Calu3 (cell line): Measurements from ENCODE around the gene SV2B. TPM values are rescaled to one million over a fixed set of nuclear protein-coding genes. Genes with fewer than 3 reads are reported as not detected.

Experiments used
- BruUV-seq: library from RNA; stranded (reverse); fragments of 400-500 nt; replicated peaks from 2 replicates; lab custom pipeline; 2021; lab: Mats Ljungman, UMichigan
- CTCF ChIA-PET: fragments of 300-600 bp; sonication (Branson Sonifier 250); formaldehyde crosslinking; loops from one replicate; lab custom pipeline; 2022; ENCODE audit warnings: antibody characterized with exemption; lab: Charles Lee
- DNase-seq: peaks from one replicate; pipeline ENCODE4 v3.0.0; 2022
- H3K27ac Mint-ChIP-seq: one replicate; pipeline ENCODE4 v1.8.0; 2022; ENCODE audit warnings: mixed read lengths; ENCODE audit not compliant: unreplicated experiment
- H3K27me3 Mint-ChIP-seq: one replicate; pipeline ENCODE4 v1.8.0; 2022; ENCODE audit warnings: mixed read lengths; ENCODE audit not compliant: unreplicated experiment
- H3K36me3 Mint-ChIP-seq: one replicate; pipeline ENCODE4 v1.8.0; 2022; ENCODE audit warnings: mild to moderate bottlenecking, moderate library complexity, mixed read lengths; ENCODE audit not compliant: insufficient read depth, unreplicated experiment
- H3K4me1 Mint-ChIP-seq: one replicate; pipeline ENCODE4 v1.8.0; 2022; ENCODE audit warnings: mild to moderate bottlenecking, low read depth, mixed read lengths; ENCODE audit not compliant: unreplicated experiment
- H3K4me3 Mint-ChIP-seq: one replicate; pipeline ENCODE4 v1.8.0; 2022; ENCODE audit warnings: mild to moderate bottlenecking, low read depth, moderate library complexity, mixed read lengths; ENCODE audit not compliant: unreplicated experiment
- H3K9me3 Mint-ChIP-seq: one replicate; pipeline ENCODE4 v1.8.0; 2022; ENCODE audit warnings: low read depth, mixed read lengths; ENCODE audit not compliant: unreplicated experiment
- intact Hi-C: fragments of 100-400 bp; cut with micrococcal nuclease; formaldehyde crosslinking; loops from one replicate; pipeline ENCODE4 v1.10.0; 2022; ENCODE audit not compliant: unreplicated experiment
- total RNA-seq: library from RNA; stranded (reverse); gene quantifications from 2 replicates; pipeline ENCODE4 v1.2.3, GENCODE V29; 2022
- TF ChIP-seq, protein P1 (sequence below): fragments of 200-600 bp; IDR thresholded peaks from one replicate; pipeline ENCODE4 v1.8.0; 2022; ENCODE audit warnings: antibody characterized with exemption; ENCODE audit not compliant: unreplicated experiment

The SV2B gene
- total RNA-seq, 1 experiment from 2014 or later: 2.2 TPM

GRCh38 chr15:91259077-91259476 lies 159.0 kb downstream of the SV2B start:
- CTCF ChIA-PET: interaction anchor here (0.9 to 2.3 kb wide), 3 partner anchors 13 to 238 kb away, joined by 3 to 10 read pairs (median 3); no protein-coding TSS in a partner anchor

GRCh38 chr15:91261345-91261744 lies 161.3 kb downstream of the SV2B start:
- Mint-ChIP-seq H3K27me3 (peaks cover 20% of the 10 kb centered on the region), H3K4me1 (no peaks in the 10 kb centered on the region), H3K27ac (no peak overlapping the region), H3K4me3 (no peak overlapping the region), H3K36me3 (no peaks in the 10 kb centered on the region), H3K9me3 (no peaks in the 10 kb centered on the region)
- intact Hi-C loops: no loop called here
- TF ChIP-seq, protein P1, sequence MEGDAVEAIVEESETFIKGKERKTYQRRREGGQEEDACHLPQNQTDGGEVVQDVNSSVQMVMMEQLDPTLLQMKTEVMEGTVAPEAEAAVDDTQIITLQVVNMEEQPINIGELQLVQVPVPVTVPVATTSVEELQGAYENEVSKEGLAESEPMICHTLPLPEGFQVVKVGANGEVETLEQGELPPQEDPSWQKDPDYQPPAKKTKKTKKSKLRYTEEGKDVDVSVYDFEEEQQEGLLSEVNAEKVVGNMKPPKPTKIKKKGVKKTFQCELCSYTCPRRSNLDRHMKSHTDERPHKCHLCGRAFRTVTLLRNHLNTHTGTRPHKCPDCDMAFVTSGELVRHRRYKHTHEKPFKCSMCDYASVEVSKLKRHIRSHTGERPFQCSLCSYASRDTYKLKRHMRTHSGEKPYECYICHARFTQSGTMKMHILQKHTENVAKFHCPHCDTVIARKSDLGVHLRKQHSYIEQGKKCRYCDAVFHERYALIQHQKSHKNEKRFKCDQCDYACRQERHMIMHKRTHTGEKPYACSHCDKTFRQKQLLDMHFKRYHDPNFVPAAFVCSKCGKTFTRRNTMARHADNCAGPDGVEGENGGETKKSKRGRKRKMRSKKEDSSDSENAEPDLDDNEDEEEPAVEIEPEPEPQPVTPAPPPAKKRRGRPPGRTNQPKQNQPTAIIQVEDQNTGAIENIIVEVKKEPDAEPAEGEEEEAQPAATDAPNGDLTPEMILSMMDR: no peak
- CTCF ChIA-PET: interaction anchor here (1.0 kb wide), 1 partner anchor 11 kb away, joined by 8 read pairs; no protein-coding TSS in a partner anchor
- BruUV-seq: no TSS peak
- no peak for DNase-seq

More at GRCh38 chr15:91259077-91259476, 159.0 kb downstream of the SV2B start:
- H3K27me3 Mint-ChIP-seq: peaks cover 37% of the 10 kb centered on the region
- no TSS peak for BruUV-seq
- TF ChIP-seq, protein P1: no peak
- no peak overlapping the region for H3K27ac Mint-ChIP-seq
- H3K36me3 Mint-ChIP-seq: no peaks in the 10 kb centered on the region
- H3K9me3 Mint-ChIP-seq: no peaks in the 10 kb centered on the region
- H3K4me1 Mint-ChIP-seq: no peaks in the 10 kb centered on the region
- DNase-seq: no peak
- intact Hi-C loops: no loop called here
- no peak overlapping the region for H3K4me3 Mint-ChIP-seq

- Mint-ChIP-seq H3K4me1 (no peaks in the 10 kb centered on the region), H3K27ac (no peak overlapping the region), H3K27me3 (peaks cover 27% of the 10 kb centered on the region), H3K4me3 (no peak overlapping the region), H3K9me3 (no peaks in the 10 kb centered on the region), H3K36me3 (no peaks in the 10 kb centered on the region)
- TF ChIP-seq, protein P1: no peak
- intact Hi-C loops: no loop called here
- no peak for DNase-seq
- CTCF ChIA-PET: no interaction called here
- no TSS peak for BruUV-seq
Observed at GRCh38 chr15:91263632-91264531, 163.8 kb downstream of the SV2B start.

GRCh38 chr15:91264651-91265351 lies 164.7 kb downstream of the SV2B start:
- TF ChIP-seq, protein P1: no peak
- Mint-ChIP-seq H3K36me3 (no peaks in the 10 kb centered on the region), H3K9me3 (no peaks in the 10 kb centered on the region), H3K4me1 (no peaks in the 10 kb centered on the region), H3K27me3 (peaks cover 36% of the 10 kb centered on the region), H3K4me3 (no peak overlapping the region), H3K27ac (no peak overlapping the region)
- CTCF ChIA-PET: no interaction called here
- no TSS peak for BruUV-seq
- intact Hi-C loops: no loop called here
- no peak for DNase-seq
